Measurements from ENCODE around the gene LHFPL6.

- TF ChIP-seq YY1 (IDR thresholded peaks at IDR 0.05; ENCODE audit: low read depth) (no peak), TAF1 (IDR thresholded peaks at IDR 0.05; ENCODE audit: low read depth) (no peak), RAD21 (IDR thresholded peaks at IDR 0.05; ENCODE audit: low read depth) (no peak), NFIC (IDR thresholded peaks at IDR 0.05) (no peak), ZBTB7A (IDR thresholded peaks at IDR 0.05; ENCODE audit: low read depth) (no peak)
These were observed 192.0 kb downstream of the LHFPL6 start for GRCh38 chr13:39410964-39411363.
